ENCODE data around the gene KIF5B. TPM values are rescaled to one million over a fixed set of nuclear protein-coding genes. Genes with fewer than 3 reads are reported as not detected.

Gene KIF5B
- total RNA-seq, 1 donor from 2014 or later = 83.2 TPM

GRCh38 chr10:31962826-31963588 lies 93.2 kb downstream of the KIF5B start:
- no peak for DNase-seq (ENCODE audit: low read depth in 2 of 2)

GRCh38 chr10:31961277-31962074 lies 94.7 kb downstream of the KIF5B start:
- DNase-seq (ENCODE audit: low read depth in 2 of 2) = no peak

- no peak for DNase-seq (ENCODE audit: low read depth in 2 of 2)
Measured at GRCh38 chr10:31959461-31960173, 96.6 kb downstream of the KIF5B start.

Other genes with a start within 250 kb of the KIF5B start
- 19.8 and 22.8 TPM in 2 replicates for gene ARHGAP12, start 127.6 kb downstream of the KIF5B start, total RNA-seq